Loucy (cell line): ENCODE results near the gene KCTD18.

Source experiments
- H2AFZ ChIP-seq: fragments of 200-600 bp; sonication (generic); 2 replicates; pipeline ENCODE4 v1.6.0; 2016; ENCODE audit warnings: antibody characterized with exemption, mild to moderate bottlenecking, low read length, moderate library complexity
- H3F3A ChIP-seq: fragments of 200-600 bp; 2 replicates; pipeline ENCODE4 v1.6.0; 2016; ENCODE audit warnings: antibody characterized with exemption, low read depth, mild to moderate bottlenecking
- H3K27me3 ChIP-seq: fragments of 200-600 bp; sonication (generic); 2 replicates; pipeline ENCODE4 v1.6.1; 2014; ENCODE audit warnings: low read length, mild to moderate bottlenecking; ENCODE audit not compliant: insufficient read depth, poor library complexity, severe bottlenecking
- H3K36me3 ChIP-seq: fragments of 200-600 bp; sonication (generic); 2 replicates; pipeline ENCODE4 v1.6.1; 2016; ENCODE audit warnings: low read length; ENCODE audit not compliant: insufficient read depth
- H3K4me1 ChIP-seq: fragments of 200-600 bp; sonication (generic); 2 replicates; pipeline ENCODE4 v1.5.1; 2014; ENCODE audit warnings: low read length, mild to moderate bottlenecking; ENCODE audit not compliant: insufficient read depth, poor library complexity, severe bottlenecking
- H3K4me2 ChIP-seq: fragments of 200-600 bp; sonication (generic); 2 replicates; pipeline ENCODE4 v1.6.0; 2014; ENCODE audit warnings: antibody characterized with exemption, low read length, low read depth, mild to moderate bottlenecking; ENCODE audit not compliant: poor library complexity, severe bottlenecking
- H3K4me3 ChIP-seq: fragments of 200-600 bp; sonication (generic); 2 replicates; pipeline ENCODE4 v1.5.1; 2014; ENCODE audit warnings: low read length, mild to moderate bottlenecking, mixed read lengths; ENCODE audit not compliant: poor library complexity, severe bottlenecking
- H3K79me2 ChIP-seq: fragments of 200-600 bp; sonication (generic); 2 replicates; pipeline ENCODE4 v1.6.1; 2014; ENCODE audit warnings: low read length; ENCODE audit not compliant: insufficient read depth
- H3K9ac ChIP-seq: fragments of 200-600 bp; sonication (generic); 2 replicates; pipeline ENCODE4 v1.6.0; 2014; ENCODE audit warnings: mild to moderate bottlenecking, low read depth, low read length, moderate library complexity; ENCODE audit not compliant: poor library complexity, severe bottlenecking
- H3K9me2 ChIP-seq: fragments of 200-600 bp; sonication (generic); replicated peaks from 2 replicates; pipeline ENCODE4 v1.6.1; 2016; ENCODE audit warnings: low read depth, low read length, mixed read lengths
- H3K9me3 ChIP-seq: fragments of 200-600 bp; sonication (generic); 2 replicates; pipeline ENCODE4 v1.6.1; 2014; ENCODE audit warnings: mild to moderate bottlenecking, antibody characterized with exemption, low read length, low read depth; ENCODE audit not compliant: insufficient read depth
- H4K20me1 ChIP-seq: fragments of 200-600 bp; sonication (generic); 2 replicates; pipeline ENCODE4 v1.6.0; 2014; ENCODE audit warnings: antibody characterized with exemption, low read length, mild to moderate bottlenecking; ENCODE audit not compliant: insufficient read depth, poor library complexity, severe bottlenecking
- CTCF ChIP-seq: fragments of 200-600 bp; sonication (generic); conservative IDR thresholded peaks from 2 replicates; pipeline ENCODE4 v1.5.1; 2014; ENCODE audit warnings: mild to moderate bottlenecking, antibody characterized with exemption, low read length
- EZH2phosphoT487 ChIP-seq: fragments of 200-600 bp; IDR thresholded peaks from 2 replicates; pipeline ENCODE4 v1.6.1; 2018; ENCODE audit warnings: antibody characterized with exemption, mild to moderate bottlenecking, moderate library complexity, borderline replicate concordance

Gene KCTD18

GRCh38 chr2:200498402-200499162, 11.3 kb downstream of the KCTD18 start:
- H2AFZ ChIP-seq, result no peak overlapping the region
- no peaks in the 10 kb centered on the region for H3F3A ChIP-seq
- H3K9me2 ChIP-seq, result no peaks in the 10 kb centered on the region
- H3K79me2 ChIP-seq, result no peaks in the 10 kb centered on the region
- H3K4me2 ChIP-seq, result no peak overlapping the region
- no peak overlapping the region for H3K4me3 ChIP-seq
- H3K4me1 ChIP-seq, result no peaks in the 10 kb centered on the region
- H3K27me3 ChIP-seq, result no peaks in the 10 kb centered on the region
- H3K36me3 ChIP-seq, result peaks cover 6% of the 10 kb centered on the region; the same call in 1 of the 2 replicates
- TF ChIP-seq EZH2phosphoT487, result no peak
- TF ChIP-seq CTCF, result no peak
- H3K9ac ChIP-seq, result no peak overlapping the region
- no peaks in the 10 kb centered on the region for H4K20me1 ChIP-seq
- H3K9me3 ChIP-seq, result no peaks in the 10 kb centered on the region

GRCh38 chr2:200496696-200497095, 13.2 kb downstream of the KCTD18 start:
- H3K4me3 ChIP-seq, result no peak overlapping the region
- no peaks in the 10 kb centered on the region for H3K79me2 ChIP-seq
- H3K9ac ChIP-seq, result no peak overlapping the region
- no peaks in the 10 kb centered on the region for H3K9me2 ChIP-seq
- TF ChIP-seq EZH2phosphoT487, result no peak
- TF ChIP-seq CTCF, result no peak
- H3K4me2 ChIP-seq, result no peak overlapping the region
- H3K36me3 ChIP-seq, result peaks cover 13% of the 10 kb centered on the region; the same call in 1 of the 2 replicates
- H3K4me1 ChIP-seq, result no peaks in the 10 kb centered on the region
- H3K9me3 ChIP-seq, result no peaks in the 10 kb centered on the region
- H2AFZ ChIP-seq, result no peak overlapping the region
- H4K20me1 ChIP-seq, result no peaks in the 10 kb centered on the region
- no peaks in the 10 kb centered on the region for H3F3A ChIP-seq
- H3K27me3 ChIP-seq, result no peaks in the 10 kb centered on the region

GRCh38 chr2:200494048-200494447, 15.8 kb downstream of the KCTD18 start:
- H3K9me2 ChIP-seq, result no peaks in the 10 kb centered on the region
- H3K4me3 ChIP-seq, result no peak overlapping the region
- no peaks in the 10 kb centered on the region for H3F3A ChIP-seq
- H3K27me3 ChIP-seq, result no peaks in the 10 kb centered on the region
- no peak overlapping the region for H2AFZ ChIP-seq
- TF ChIP-seq CTCF (no peak), EZH2phosphoT487 (no peak)
- no peaks in the 10 kb centered on the region for H3K79me2 ChIP-seq
- no peaks in the 10 kb centered on the region for H4K20me1 ChIP-seq
- H3K36me3 ChIP-seq, result peaks cover 20% of the 10 kb centered on the region; the same call in 1 of the 2 replicates
- no peaks in the 10 kb centered on the region for H3K4me1 ChIP-seq
- no peak overlapping the region for H3K4me2 ChIP-seq
- H3K9ac ChIP-seq, result no peak overlapping the region
- H3K9me3 ChIP-seq, result no peaks in the 10 kb centered on the region
